HCT116 (cell line): ENCODE measurements around the gene BSCL2. TPM values are rescaled to one million over a fixed set of nuclear protein-coding genes. Genes with fewer than 3 reads are reported as not detected.

Source experiments
- ATAC-seq: fragments of 200-7000 bp; cut with Tn5 transposase; 2 replicates; pipeline ENCODE4 v1.9.1; 2020; ENCODE audit warnings: mild to moderate bottlenecking, moderate library complexity
- BruUV-seq: library from RNA; stranded (reverse); fragments of 400-500 nt; replicated peaks from 2 replicates; lab custom pipeline; 2021; lab: Mats Ljungman, UMichigan
- CTCF ChIA-PET: fragments of 300-600 bp; sonication (Branson Sonifier 250); formaldehyde crosslinking; loops from one replicate; lab custom pipeline; 2021; ENCODE audit warnings: antibody characterized with exemption; lab: Charles Lee
- POLR2A ChIA-PET: fragments of 300-600, 350-600 bp; sonication (Branson Sonifier 250); formaldehyde crosslinking; loops from one replicate; lab custom pipeline; 2021; ENCODE audit warnings: antibody characterized with exemption; lab: Charles Lee
- RAD21 ChIA-PET, 2 experiments: fragments of 300-600 bp; sonication (Branson Sonifier 250); formaldehyde crosslinking; loops; one replicate each; lab custom pipeline; 2023; ENCODE audit warnings: low total read pairs in 2 of 2; ENCODE audit not compliant: uncharacterized antibody in 2 of 2, unreplicated experiment in 2 of 2, low non-redundant PET in 1 of 2; lab: Charles Lee
- DNase-seq: peaks from one replicate; pipeline ENCODE4 v3.0.0-alpha.2; 2010; ENCODE audit warnings: low read depth, low spot score
- H2AFZ ChIP-seq: fragments of 200-600 bp; shearing (Covaris generic), sonication (generic); 2 replicates; pipeline ENCODE4 v1.6.1; 2017; ENCODE audit warnings: low read depth, mixed run types, mixed read lengths, antibody characterized with exemption, low read length; ENCODE audit not compliant: poor library complexity, severe bottlenecking
- H3K27ac ChIP-seq: 2 replicates; pipeline ENCODE4 v1.5.1; 2012; ENCODE audit warnings: low read depth, low read length
- H3K27me3 ChIP-seq: fragments of 200-600 bp; sonication (generic); 2 replicates; pipeline ENCODE4 v1.6.1; 2016; ENCODE audit warnings: mixed run types, low read length, mixed read lengths; ENCODE audit not compliant: insufficient read depth
- H3K36me3 ChIP-seq, 2 experiments: fragments of 200-500 bp in 1 of 2; fragments of 200-600 bp in 1 of 2; sonication (Bioruptor generic) in 1 of 2; sonication (generic) in 1 of 2; 2 replicates each; pipeline versions ENCODE4 v1.5.1 to v1.6.1; 2014 to 2016; ENCODE audit warnings: low read length in 2 of 2, inconsistent platforms in 1 of 2, mixed read lengths in 1 of 2, mixed run types in 1 of 2; ENCODE audit not compliant: insufficient read depth in 2 of 2, control insufficient read depth in 1 of 2
- H3K4me1 ChIP-seq, 2 experiments: fragments of 200-600 bp in 1 of 2; sonication (generic) in 1 of 2; 2 replicates each; pipeline versions ENCODE4 v1.5.1 to v1.6.1; 2012 to 2017; ENCODE audit warnings: low read length in 2 of 2, inconsistent platforms in 1 of 2, mild to moderate bottlenecking in 1 of 2, mixed read lengths in 1 of 2, mixed run types in 1 of 2, moderate library complexity in 1 of 2; ENCODE audit not compliant: insufficient read depth in 2 of 2, control insufficient read depth in 1 of 2
- H3K4me2 ChIP-seq: fragments of 200-600 bp; sonication (generic); 2 replicates; pipeline ENCODE4 v1.6.1; 2017; ENCODE audit warnings: mixed run types, low read length, mixed read lengths
- H3K4me3 ChIP-seq, 2 experiments: fragments of 200-600 bp in 1 of 2; sonication (generic) in 1 of 2; replicated peaks in 1 of 2; 2 replicates each; pipeline ENCODE4 v1.5.1; 2011 to 2016; ENCODE audit warnings: low read length in 2 of 2, control low read depth in 1 of 2, low read depth in 1 of 2, mild to moderate bottlenecking in 1 of 2, mixed read lengths in 1 of 2, mixed run types in 1 of 2
- H3K79me2 ChIP-seq: fragments of 200-600 bp; sonication (generic); 2 replicates; pipeline ENCODE4 v1.6.1; 2017; ENCODE audit warnings: mild to moderate bottlenecking, mixed run types, low read length, moderate library complexity, mixed read lengths; ENCODE audit not compliant: insufficient read depth
- H3K9ac ChIP-seq: fragments of 200-600 bp; sonication (generic); 2 replicates; pipeline ENCODE4 v1.6.1; 2016; ENCODE audit warnings: low read length, mixed read lengths
- H3K9me2 ChIP-seq: fragments of 200-600 bp; sonication (generic), shearing (Covaris generic); 2 replicates; pipeline ENCODE4 v1.6.1; 2017; ENCODE audit warnings: mixed run types, mild to moderate bottlenecking, moderate library complexity; ENCODE audit not compliant: insufficient read depth
- H3K9me3 ChIP-seq, 2 experiments: fragments of 200-500 bp in 1 of 2; fragments of 200-600 bp in 1 of 2; sonication (Bioruptor generic) in 1 of 2; sonication (generic) in 1 of 2; 2 replicates each; pipeline ENCODE4 v1.6.1; 2014 to 2017; ENCODE audit warnings: low read length in 2 of 2, mixed read lengths in 2 of 2, inconsistent platforms in 1 of 2, low read depth in 1 of 2, mild to moderate bottlenecking in 1 of 2, mixed run types in 1 of 2, moderate library complexity in 1 of 2; ENCODE audit not compliant: control insufficient read depth in 1 of 2, insufficient read depth in 1 of 2
- H4K20me1 ChIP-seq: fragments of 200-600 bp; sonication (generic), shearing (Covaris generic); 2 replicates; pipeline ENCODE4 v1.6.1; 2017; ENCODE audit warnings: mixed run types, mild to moderate bottlenecking, moderate library complexity; ENCODE audit not compliant: insufficient read depth
- ATF3 ChIP-seq: IDR thresholded peaks from 2 replicates; pipeline ENCODE4 v1.6.1; 2012
- CBX3 ChIP-seq: IDR thresholded peaks from 2 replicates; pipeline ENCODE4 v1.6.1; 2012; ENCODE audit warnings: low read depth
- CEBPB ChIP-seq: IDR thresholded peaks from 2 replicates; pipeline ENCODE4 v1.6.1; 2012; ENCODE audit warnings: low read depth
- CTCF ChIP-seq, 3 experiments: fragments of 200-600 bp in 1 of 3; sonication (generic) in 1 of 3; IDR thresholded peaks in 2 of 3; conservative IDR thresholded peaks in 1 of 3; 2 replicates each; pipeline ENCODE4 v1.5.1; 2012 to 2017; ENCODE audit warnings: low read depth in 2 of 3, low read length in 2 of 3, antibody characterized with exemption in 1 of 3, borderline replicate concordance in 1 of 3, control low read depth in 1 of 3, mild to moderate bottlenecking in 1 of 3, mixed read lengths in 1 of 3, mixed run types in 1 of 3, moderate library complexity in 1 of 3; ENCODE audit not compliant: insufficient read depth in 1 of 3
- EZH2 ChIP-seq: fragments of 200-600 bp; sonication (generic); IDR thresholded peaks from 2 replicates; pipeline ENCODE4 v1.6.1; 2017; ENCODE audit warnings: antibody characterized with exemption, mixed run types
- EZH2phosphoT487 ChIP-seq: fragments of 200-600 bp; IDR thresholded peaks from 2 replicates; pipeline ENCODE4 v1.6.1; 2018; ENCODE audit warnings: antibody characterized with exemption, borderline replicate concordance
- FOSL1 ChIP-seq: IDR thresholded peaks from 2 replicates; pipeline ENCODE4 v1.6.1; 2012; ENCODE audit warnings: low read depth
- JUND ChIP-seq: IDR thresholded peaks from 2 replicates; pipeline ENCODE4 v1.6.1; 2012
- MAX ChIP-seq: IDR thresholded peaks from 2 replicates; pipeline ENCODE4 v1.6.1; 2012
- POLR2A ChIP-seq: IDR thresholded peaks from 2 replicates; pipeline ENCODE4 v1.7.0; 2011; ENCODE audit warnings: borderline replicate concordance; ENCODE audit not compliant: insufficient read depth, insufficient read length; ENCODE audit errors: extremely low read depth
- POLR2AphosphoS5 ChIP-seq: IDR thresholded peaks from 2 replicates; pipeline ENCODE4 v1.6.1; 2011; ENCODE audit warnings: mild to moderate bottlenecking, low read depth, low read length, moderate library complexity
- RAD21 ChIP-seq: IDR thresholded peaks from 2 replicates; pipeline ENCODE4 v1.6.1; 2012; ENCODE audit warnings: low read depth, mild to moderate bottlenecking
- REST ChIP-seq: IDR thresholded peaks from 2 replicates; pipeline ENCODE4 v1.6.1; 2012; ENCODE audit warnings: low read depth
- SP1 ChIP-seq: IDR thresholded peaks from 2 replicates; pipeline ENCODE4 v1.6.1; 2012; ENCODE audit warnings: low read depth
- SRF ChIP-seq: IDR thresholded peaks from 2 replicates; pipeline ENCODE4 v1.6.1; 2012; ENCODE audit warnings: low read depth
- TCF7L2 ChIP-seq: IDR thresholded peaks from 2 replicates; pipeline ENCODE4 v1.7.0; 2011; ENCODE audit warnings: borderline replicate concordance, inconsistent platforms; ENCODE audit not compliant: insufficient read depth, insufficient read length; ENCODE audit errors: extremely low read depth
- YY1 ChIP-seq: IDR thresholded peaks from 2 replicates; pipeline ENCODE4 v1.6.1; 2011; ENCODE audit warnings: low read length, low read depth, moderate library complexity, mild to moderate bottlenecking; ENCODE audit not compliant: insufficient replicate concordance; ENCODE audit errors: extremely low read depth
- ZBTB33 ChIP-seq: IDR thresholded peaks from 2 replicates; pipeline ENCODE4 v1.6.1; 2011; ENCODE audit warnings: mild to moderate bottlenecking, low read length, moderate library complexity; ENCODE audit not compliant: insufficient replicate concordance; ENCODE audit errors: extremely low read depth
- ZFX ChIP-seq: fragments of 450-650 bp; IDR thresholded peaks from 2 replicates; pipeline ENCODE4 v1.6.1; 2017
- ZNF274 ChIP-seq: fragments of 200-500 bp; sonication (Bioruptor generic); IDR thresholded peaks from 2 replicates; pipeline ENCODE4 v1.6.1; 2014; ENCODE audit warnings: mild to moderate bottlenecking, low read depth, low read length, inconsistent platforms
- intact Hi-C: fragments of 100-400 bp; cut with micrococcal nuclease; formaldehyde crosslinking; loops from 2 replicates; pipeline ENCODE4 v1.10.0; 2022
- total RNA-seq: library from RNA; stranded (reverse); gene quantifications from one replicate; pipeline ENCODE4 v1.2.1, GENCODE V29; 2021; ENCODE audit not compliant: unreplicated experiment

The BSCL2 gene
- total RNA-seq, 1 experiment from 2014 or later, result 62.0 TPM

- H3K9me3 ChIP-seq, result no peaks in the 10 kb centered on the region
- POLR2A ChIA-PET, result interaction anchor here (0.6 to 1.3 kb wide), 3 partner anchors 11 to 90 kb away, joined by 3 to 10 read pairs (median 3); partner anchors contain the start of genes C11orf98, CSKMT and UQCC3
Measured at GRCh38 chr11:62682518-62682917, 24.7 kb downstream of the BSCL2 start.

More at GRCh38 chr11:62682518-62682917, 24.7 kb downstream of the BSCL2 start:
- Histone ChIP-seq H3K4me3 (no peak overlapping the region), H3K27me3 (no peaks in the 10 kb centered on the region), H2AFZ (no peak overlapping the region), H3K4me1 (peaks cover 21 to 35% of the 10 kb centered on the region in 2 experiments), H3K9me2 (no peaks in the 10 kb centered on the region), H3K27ac (no peak overlapping the region), H3K79me2 (peaks cover 15% of the 10 kb centered on the region), H3K9ac (no peak overlapping the region), H3K36me3 (0 out of 4 replicates have a peak, but pooled peaks cover 0 to 3% of the 10 kb centered on the region in 2 experiments), H4K20me1 (no peaks in the 10 kb centered on the region), H3K4me2 (no peak overlapping the region)
- ATAC-seq (no peak), DNase-seq (no peak)
- RAD21 ChIA-PET, result no interaction called here
- intact Hi-C loops, result no loop called here
- CTCF ChIA-PET, result no interaction called here
- TF ChIP-seq ZFX, result no peak
- TF ChIP-seq JUND, result no peak
- TF ChIP-seq SP1, result no peak
- no peak for TF ChIP-seq ATF3
- TF ChIP-seq CEBPB, result no peak
- no peak for TF ChIP-seq RAD21
- no peak for TF ChIP-seq REST
- TF ChIP-seq POLR2AphosphoS5, result no peak
- TF ChIP-seq CTCF (IDR thresholded peaks at IDR 0.05 in 2 of 3, conservative IDR thresholded peaks at IDR 0.05 in 1 of 3; ENCODE audit: borderline replicate concordance in 1 of 3, insufficient read depth in 1 of 3, low read depth in 2 of 3, low read length in 2 of 3), result no peak
- no peak for TF ChIP-seq YY1
- no peak for TF ChIP-seq TCF7L2
- TF ChIP-seq POLR2A, result no peak
- TF ChIP-seq EZH2, result no peak
- TF ChIP-seq FOSL1, result no peak
- no peak for TF ChIP-seq ZBTB33
- TF ChIP-seq CBX3, result no peak
- TF ChIP-seq SRF, result no peak
- no peak for TF ChIP-seq ZNF274
- TF ChIP-seq EZH2phosphoT487, result no peak
- no peak for TF ChIP-seq MAX
- BruUV-seq, result no TSS peak
